HuH-7 (cell line): ENCODE results near the gene BRD9.
"Not testable (repeated sequence)": the region's sequence is repeated elsewhere in the genome, so short reads cannot be mapped to it uniquely, and the experiment has no call there.

Experiments used
- DNase-seq: peaks from one replicate; pipeline ENCODE4 v3.0.0; 2011; ENCODE audit warnings: low spot score

BRD9 gene

DNA sequence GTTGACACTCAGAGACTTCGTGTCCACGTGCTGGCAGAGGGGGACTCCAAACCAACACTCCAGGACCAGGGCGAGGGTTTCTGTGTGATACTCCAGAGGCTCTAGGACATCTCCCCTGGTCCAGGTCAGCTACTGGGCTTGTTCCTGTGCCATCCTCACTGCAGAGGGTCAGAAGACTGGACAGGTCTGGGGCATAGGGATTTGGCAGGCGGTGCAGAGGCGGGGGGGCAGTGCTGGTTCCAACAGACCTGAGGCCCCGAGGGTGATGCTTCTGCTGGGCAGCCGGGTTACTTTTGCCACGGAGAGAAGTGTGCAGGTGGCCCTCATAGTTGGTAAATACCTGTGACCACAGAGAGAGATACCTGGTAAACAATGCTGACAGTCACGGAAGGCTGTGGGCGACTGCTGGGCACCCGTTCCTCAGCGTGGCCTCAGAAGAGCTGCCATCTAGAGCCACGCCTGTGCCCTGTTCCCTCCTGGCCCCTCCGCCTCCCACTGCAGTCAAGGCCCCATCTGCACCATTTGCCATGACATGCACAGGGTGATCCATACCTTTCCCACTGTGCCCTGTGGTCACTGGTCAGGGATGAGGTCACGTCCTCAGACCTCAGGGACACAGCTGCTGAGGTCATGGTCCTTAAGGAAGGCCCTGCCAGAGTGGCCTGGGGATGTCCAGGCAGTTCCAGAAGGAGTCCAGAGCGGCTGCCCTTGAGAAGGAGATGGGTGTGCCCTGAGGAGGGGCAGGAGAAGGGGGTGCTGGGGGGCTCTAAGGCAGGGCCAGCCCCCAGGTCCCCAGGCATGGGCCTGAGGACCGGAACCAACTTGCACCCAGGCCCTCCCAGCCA, 30.1 kb upstream of the BRD9 start:
- DNase-seq = no peak

DNA sequence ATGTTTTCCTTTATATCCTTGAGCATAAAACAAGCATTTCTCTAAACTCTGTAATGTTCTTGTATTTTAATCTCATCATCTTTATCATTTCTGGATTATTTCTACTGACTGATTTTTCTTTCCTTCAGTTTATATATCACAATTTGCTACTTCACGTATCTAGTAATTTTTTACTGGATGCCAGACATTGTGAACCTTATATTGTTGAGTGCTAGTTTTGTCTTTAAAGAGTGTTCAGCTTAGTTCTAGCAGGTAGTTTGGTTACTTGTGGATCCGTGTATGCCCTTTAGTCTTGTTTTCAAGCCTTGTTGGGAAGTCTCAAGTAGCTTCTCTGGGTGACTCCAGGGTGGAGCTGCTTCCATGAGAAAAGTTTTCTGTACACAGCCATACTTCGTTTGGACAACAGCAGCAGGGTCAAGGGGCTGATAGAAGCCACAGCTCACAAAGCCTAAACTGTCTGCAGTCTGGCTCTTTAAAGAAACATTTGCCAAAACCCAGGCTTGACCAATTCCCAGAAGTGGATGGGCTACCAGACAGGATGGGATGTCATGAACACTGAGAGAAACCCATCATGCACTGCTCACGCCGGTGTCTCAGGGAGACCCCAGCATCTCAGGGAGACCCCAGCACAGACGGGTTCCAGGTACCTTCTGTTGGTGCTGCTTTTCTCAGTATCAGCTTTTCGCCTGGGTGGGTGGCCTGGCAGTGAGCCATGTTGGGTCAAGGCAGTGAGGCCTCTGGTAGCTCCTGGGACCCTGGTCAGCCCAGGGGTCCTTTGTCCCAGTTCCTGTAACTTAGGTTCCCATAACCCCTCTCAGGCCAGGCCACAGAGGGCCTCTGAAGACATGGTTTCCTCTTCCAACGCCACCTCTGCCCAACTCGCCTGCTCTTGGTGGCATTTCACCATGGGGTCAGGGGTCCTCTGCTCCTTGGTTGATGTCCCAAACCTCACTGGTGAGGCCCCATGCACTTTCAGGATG, 29.1 kb upstream of the BRD9 start:
- DNase-seq = no peak

GRCh38 chr5:920321-920720, 27.7 kb upstream of the BRD9 start:
- no peak for DNase-seq

DNA sequence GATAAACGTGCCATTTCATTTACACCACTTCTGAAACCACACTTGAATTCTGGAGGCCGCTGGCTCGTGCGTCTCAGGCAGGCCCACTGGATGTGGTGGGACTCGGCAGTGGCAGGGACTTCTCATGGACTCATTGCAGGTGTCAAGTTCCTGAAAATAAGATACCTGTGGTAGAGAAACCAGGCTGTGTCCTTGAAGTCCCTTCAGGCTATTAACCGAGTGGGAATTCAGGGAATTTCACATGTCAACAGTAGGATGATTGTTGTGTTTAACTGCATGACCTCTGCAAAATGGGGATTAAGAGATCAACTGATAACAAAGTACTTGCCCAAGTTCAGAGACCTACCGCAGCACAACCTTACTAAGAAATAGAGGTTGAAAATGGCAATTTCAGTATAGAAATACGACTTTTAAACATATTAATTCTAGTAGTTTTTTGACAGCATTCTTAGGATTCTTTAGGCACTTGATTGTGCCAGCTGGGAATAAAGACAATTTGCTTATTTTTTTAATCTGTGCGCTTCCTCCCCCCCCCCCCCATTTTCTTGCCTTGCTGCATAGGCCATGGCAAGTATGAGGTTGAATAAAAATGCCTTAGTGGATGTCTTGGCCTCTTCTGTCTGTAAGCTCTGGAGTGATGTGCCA, 26.9 kb upstream of the BRD9 start:
- DNase-seq = peak; percentile 78

DNA sequence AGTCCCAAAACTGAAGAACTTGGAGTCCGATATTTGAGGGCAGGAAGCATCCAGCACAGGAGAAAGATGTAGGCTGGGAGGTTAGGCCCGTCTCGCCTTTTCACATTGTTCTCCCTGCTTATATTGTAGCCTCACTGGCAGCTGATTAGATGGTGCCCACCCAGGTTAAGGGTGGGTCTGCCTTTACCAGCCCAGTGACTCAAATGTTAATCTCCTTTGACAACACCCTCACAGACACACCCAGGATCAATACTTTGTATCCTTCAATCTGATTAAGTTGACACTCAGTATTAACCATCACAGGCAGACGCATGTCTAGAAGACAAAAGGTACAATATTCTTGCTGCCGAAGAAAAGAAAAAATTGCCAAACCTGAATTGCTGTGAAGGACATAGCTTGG, 26.1 kb upstream of the BRD9 start:
- DNase-seq = not testable (repeated sequence)

DNA sequence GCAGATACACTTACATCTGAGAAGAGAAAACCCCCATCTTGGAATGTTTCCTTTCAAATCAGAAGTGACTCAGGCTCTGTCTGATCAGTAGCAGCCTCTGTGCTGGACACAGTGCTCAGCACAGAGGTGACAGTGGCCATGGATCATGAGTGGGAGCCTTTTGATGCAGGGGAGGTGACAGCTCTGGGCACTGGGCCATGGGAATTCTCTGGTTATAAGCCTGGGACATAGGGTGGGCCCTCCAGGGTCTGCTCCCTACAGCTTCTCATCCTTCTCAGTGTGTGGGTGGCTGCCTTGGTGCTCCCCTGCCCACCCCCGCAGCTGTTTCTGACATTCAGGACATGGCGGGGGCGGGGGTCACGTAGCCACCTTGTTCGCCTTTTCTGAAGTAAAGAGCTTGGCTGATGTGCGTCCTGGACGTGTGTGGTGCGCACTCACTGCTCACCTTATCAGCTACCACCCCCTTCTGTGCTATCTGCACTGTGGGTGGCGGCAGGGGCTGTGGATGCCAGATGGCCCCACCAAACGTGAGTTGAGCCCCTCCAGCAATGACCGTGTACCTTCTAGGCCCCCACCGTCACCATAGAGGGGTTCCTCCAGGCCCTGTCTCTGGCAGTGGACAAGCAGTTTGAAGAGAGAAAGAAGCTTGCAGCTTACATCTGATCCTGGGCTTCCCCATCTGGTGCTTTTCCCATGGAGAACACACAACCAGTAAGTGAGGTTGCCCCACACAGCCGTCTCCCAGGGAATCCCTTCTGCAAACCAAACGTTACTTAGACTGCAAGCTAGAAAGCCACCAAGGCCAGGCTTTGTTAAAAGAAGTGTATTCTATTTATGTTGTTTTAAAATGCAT, 24.1 kb upstream of the BRD9 start:
- DNase-seq = no peak

DNA sequence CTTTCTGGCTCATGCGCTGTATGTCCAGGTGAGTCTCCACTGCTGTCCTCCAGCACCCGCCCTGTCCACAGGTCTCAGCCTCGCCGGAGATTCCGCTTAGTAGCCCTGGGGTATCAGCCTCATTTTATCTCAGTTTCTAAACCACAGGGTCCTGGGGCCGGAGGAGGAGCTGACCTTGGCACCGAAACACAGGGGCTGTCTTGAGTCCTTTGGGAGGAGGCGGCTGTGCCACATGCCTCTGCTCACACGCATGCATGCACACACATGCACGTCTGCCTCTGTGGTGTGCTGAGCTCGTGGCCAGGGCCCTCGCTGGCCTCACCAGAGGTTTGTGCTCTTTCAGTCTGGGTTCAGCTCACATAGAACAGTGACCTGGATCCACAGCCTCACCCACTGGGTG, 23.3 kb upstream of the BRD9 start:
- no peak for DNase-seq

DNA sequence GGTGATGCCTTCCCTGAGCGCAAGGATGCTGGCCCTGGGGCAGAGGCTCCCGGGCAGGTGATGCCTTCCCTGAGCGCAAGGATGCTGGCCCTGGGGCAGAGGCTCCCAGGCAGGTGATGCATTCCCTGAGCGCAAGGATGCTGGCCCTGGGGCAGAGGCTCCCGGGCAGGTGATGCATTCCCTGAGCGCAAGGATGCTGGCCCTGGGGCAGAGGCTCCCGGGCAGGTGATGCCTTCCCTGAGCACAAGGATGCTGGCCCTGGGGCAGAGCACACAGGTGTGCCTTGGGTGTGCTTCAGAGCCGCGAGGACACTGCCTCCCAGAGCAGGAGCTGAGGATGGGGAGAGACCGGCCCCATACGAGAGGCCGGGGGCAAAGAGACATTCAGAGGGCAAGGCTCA, 22.7 kb upstream of the BRD9 start:
- DNase-seq = not testable (repeated sequence)

DNA sequence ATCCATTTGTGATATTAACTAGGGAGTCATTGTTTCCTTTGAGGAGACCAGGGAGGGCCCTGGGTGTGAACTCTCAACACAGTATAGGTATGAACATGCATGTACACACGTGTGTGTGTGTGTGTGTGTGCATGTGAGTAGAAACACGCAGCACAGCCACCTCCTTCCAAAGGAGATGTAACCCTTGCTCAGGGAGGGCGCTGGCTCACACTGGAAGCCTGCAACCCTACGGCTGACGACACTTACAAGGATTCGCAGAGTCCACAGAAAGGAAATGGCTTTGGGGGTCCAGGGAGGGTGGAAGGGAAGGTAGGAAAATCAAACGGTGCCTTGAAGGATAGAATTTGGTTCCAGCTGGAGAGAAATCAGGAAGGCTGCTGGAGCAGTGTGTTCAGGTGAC, 22.0 kb upstream of the BRD9 start:
- DNase-seq = no peak

DNA sequence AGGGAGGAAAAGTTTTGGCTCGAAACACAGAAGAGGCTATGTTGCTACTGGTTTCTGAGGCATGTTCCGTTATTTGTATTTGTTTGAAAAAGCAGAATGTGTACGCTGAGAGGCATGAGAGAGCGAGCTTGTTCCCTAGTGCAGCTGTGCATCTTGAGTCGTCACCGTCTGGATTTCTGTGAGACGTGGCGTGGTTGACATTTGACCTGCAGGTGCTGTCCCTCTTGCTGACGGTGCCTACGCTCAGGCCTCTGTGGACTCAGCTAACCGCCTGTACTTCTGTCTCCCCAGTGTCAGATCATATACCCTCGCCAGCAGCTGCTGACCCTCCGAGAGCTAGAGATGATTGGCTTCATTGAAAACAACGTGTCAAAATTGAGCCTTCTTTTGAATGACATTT, 21.6 kb upstream of the BRD9 start:
- DNase-seq = no peak

- no peak for DNase-seq
These were observed 19.9 kb upstream of the BRD9 start for GRCh38 chr5:912280-913091.

DNA sequence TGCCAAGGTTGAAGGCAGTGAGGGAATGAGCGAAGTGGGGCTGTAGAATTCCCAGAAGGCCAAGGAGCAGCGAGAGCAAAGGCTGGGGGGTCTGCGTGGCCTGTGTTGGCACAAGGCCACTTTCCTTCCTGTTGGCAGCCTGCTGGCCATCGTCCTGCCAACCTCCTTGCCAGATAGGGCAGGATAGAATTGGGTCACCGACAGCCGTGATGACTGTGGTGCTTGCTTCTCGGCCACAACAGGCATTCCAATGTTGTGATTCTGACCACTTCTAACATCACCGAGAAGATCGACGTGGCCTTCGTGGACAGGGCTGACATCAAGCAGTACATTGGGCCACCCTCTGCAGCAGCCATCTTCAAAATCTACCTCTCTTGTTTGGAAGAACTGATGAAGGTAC, 19.0 kb upstream of the BRD9 start:
- DNase-seq = no peak

DNA sequence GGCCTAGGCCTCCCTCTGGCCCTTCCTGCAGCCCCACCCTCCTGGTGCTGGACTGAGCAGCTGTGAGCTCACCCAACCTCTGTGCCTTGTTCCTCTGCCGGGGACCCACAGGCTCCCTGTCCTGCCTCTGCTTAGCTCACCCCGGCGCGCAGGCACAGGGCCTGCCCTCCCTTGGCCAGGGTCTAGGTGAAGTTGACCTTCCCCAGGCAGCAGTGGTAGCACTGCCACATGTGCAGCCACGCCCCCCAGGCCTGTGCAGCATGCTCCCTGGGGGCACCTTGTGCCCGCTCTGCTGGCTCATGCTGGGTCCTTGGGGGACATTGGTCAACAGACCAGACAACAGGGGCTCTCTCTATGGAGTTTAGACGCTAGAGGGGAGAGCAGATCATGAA, 18.2 kb upstream of the BRD9 start:
- DNase-seq = no peak

DNA sequence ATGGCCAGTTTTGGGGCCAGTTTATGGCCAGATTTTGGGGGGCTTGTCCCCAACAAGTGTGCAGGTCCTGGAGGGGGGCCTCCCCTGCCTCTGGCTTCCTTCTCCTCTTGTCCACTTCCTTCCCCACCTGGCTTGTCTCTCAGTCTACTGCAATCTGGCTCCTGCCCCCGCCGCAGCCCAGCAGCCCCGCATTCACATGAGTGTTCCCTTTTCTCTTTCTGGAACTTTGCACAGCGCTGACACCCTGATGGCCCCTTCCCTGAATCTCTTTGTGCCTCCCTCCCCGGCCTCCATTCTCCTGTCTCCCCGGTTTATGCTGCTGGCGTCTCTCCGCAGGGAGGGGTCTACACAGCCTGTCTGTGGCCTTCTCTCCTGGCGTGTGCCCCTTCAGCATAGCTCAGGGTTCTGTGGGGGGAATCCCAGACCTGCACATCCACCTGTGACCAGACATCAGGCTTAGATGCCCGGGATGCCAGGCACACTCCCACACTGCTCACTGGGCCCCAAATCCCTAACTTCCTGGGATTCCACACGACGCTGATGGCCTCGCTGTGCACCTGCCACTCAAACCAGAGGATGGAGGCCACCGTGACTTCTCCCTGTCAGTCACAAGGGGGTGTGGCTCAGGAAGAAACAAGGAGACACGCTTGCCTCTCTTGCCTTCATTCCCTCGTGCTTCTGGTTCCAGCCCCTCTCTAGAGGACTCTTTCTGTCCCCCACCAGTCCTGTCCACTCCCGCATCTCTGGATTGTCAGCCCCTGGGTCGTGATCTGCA, 17.6 kb upstream of the BRD9 start:
- DNase-seq = no peak

- no peak for DNase-seq
These were observed 16.5 kb upstream of the BRD9 start for GRCh38 chr5:909086-909485.

DNA sequence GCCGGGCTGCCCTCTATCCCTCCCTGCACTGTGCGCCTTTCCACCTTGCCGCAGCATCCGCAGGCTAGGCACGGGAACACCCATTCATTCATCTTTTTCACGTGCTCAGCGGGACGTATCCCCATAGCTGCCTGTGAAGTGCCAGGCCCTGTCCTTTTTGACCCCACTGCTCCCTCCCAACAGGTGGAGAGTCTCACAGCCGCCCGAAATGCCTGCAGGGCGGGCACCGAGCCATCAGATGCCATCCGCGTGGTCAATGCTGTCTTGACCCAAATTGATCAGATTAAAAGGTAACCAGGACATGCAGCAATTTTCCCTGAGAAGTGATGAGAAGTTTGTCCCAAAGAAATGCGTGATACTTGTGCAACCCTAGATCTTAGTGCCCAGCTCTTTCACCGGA, 15.6 kb upstream of the BRD9 start:
- no peak for DNase-seq

DNA sequence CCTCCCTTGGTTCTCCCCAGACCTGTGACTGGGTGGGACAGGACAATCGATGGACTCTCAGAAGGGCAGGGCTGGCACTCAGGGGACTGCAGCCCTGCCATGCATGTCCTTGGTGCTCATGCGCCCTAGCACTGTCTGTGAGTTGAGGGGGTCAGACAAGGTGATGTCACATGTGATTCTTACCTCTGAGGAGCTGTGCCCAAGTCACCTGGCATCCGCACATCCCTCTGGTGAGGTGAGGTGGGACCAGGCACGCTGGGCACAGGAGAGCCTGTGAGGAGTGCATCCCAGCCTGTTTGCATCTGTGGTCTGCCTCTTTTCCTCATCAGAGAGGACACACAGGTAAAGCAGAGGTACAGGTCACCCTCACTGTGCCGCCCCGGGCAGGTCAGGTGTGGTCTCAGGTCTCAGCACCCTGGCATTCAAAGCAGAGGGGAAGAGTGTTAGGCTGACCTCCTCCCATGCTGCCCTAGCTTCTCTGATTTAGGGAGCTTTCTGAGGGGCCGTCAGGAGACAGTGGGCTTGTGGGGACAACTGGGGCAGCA, 14.8 kb upstream of the BRD9 start:
- no peak for DNase-seq

DNA sequence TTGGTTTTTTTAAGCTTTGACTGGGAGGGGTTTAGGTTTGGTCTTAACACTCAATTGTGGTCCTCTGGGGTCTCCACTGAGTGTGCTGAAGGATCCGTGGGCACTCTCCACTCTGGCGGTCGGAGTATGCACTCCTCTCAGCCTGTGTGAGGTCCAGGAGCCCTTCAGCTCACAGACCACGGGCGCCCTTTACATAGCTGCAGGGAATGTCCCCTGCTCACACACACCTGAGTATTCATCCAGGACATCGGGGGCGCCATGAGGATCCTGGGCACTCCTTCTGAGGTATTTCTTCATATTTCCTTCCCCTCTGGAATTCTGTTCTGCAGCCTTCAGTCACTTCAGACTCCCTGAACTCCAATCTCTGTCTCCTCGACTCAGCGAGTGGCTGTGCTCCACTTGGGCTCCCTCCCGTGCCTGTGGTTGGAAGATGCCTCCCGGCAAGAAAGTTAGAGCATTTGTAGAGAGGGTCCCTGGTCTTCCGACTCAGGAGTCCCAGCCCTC, 12.6 kb upstream of the BRD9 start:
- no peak for DNase-seq

GRCh38 chr5:903756-904096, 11.1 kb upstream of the BRD9 start:
- DNase-seq = no peak
